Measurements from ENCODE around the gene WDSUB1.

GRCh38 chr2:159322419-159322818 lies 35.9 kb upstream of the WDSUB1 start:
- TF ChIP-seq GATA3 (IDR thresholded peaks at IDR 0.05; ENCODE audit: low read depth, low read length) (no peak), GATA2 (IDR thresholded peaks at IDR 0.05; ENCODE audit: low read depth, low read length) (no peak)
